Activated CD4-positive, alpha-beta T cell treated with anti-CD3 and anti-CD28 coated beads, Interleukin-2, amount 10 ng/mL, durations not matched to agents 24 days and 14 days (primary cell): ENCODE data around the gene AK2. TPM values are rescaled to one million over a fixed set of nuclear protein-coding genes. Genes with fewer than 3 reads are reported as not detected.

Experiments
- DNase-seq: peaks from one replicate; pipeline ENCODE4 v3.0.0; 2022
- H3K27ac Mint-ChIP-seq: one replicate; pipeline ENCODE4 v1.8.0; 2022; ENCODE audit warnings: mild to moderate bottlenecking, mixed read lengths
- H3K27me3 Mint-ChIP-seq: one replicate; pipeline ENCODE4 v1.8.0; 2022; ENCODE audit warnings: mixed read lengths
- H3K36me3 Mint-ChIP-seq: one replicate; pipeline ENCODE4 v1.8.0; 2022; ENCODE audit warnings: low read depth, mild to moderate bottlenecking, mixed read lengths
- H3K4me1 Mint-ChIP-seq: one replicate; pipeline ENCODE4 v1.8.0; 2021; ENCODE audit warnings: mixed read lengths
- H3K4me3 Mint-ChIP-seq: one replicate; pipeline ENCODE4 v1.8.0; 2022; ENCODE audit warnings: mild to moderate bottlenecking, moderate library complexity, mixed read lengths
- H3K9me3 Mint-ChIP-seq: one replicate; pipeline ENCODE4 v1.8.0; 2021; ENCODE audit warnings: mixed read lengths
- intact Hi-C: fragments of 100-400 bp; cut with micrococcal nuclease; formaldehyde crosslinking; loops from one replicate; pipeline ENCODE4 v1.15.1; 2023
- total RNA-seq: library from RNA; stranded (reverse); gene quantifications from 2 replicates; pipeline ENCODE4 v1.2.3, GENCODE V29; 2022

Gene AK2
- total RNA-seq, 1 donor from 2014 or later, result 424 TPM

- peak; percentile 92 for DNase-seq
- Mint-ChIP-seq H3K4me1 (peaks cover 68% of the 10 kb centered on the region), H3K4me3 (peak overlapping the region; percentile 68), H3K36me3 (peaks cover 6% of the 10 kb centered on the region), H3K27ac (peak overlapping the region; percentile 82), H3K27me3 (no peaks in the 10 kb centered on the region), H3K9me3 (no peaks in the 10 kb centered on the region)
- intact Hi-C loops, result loop anchor here (2.0 kb wide), 4 partner anchors 14 to 54 kb away; partner anchors contain the start of genes AK2 and RNF19B
Measured at GRCh38 chr1:32992489-32993323, 44.0 kb downstream of the AK2 start.

- peak overlapping the region; percentile 68 for H3K4me3 Mint-ChIP-seq
- peak overlapping the region; percentile 82 for H3K27ac Mint-ChIP-seq
- intact Hi-C loops, result loop anchor here (2.0 kb wide), 4 partner anchors 15 to 53 kb away; partner anchors contain the start of genes AK2 and RNF19B
- H3K4me1 Mint-ChIP-seq, result peaks cover 64% of the 10 kb centered on the region
- peaks cover 8% of the 10 kb centered on the region for H3K36me3 Mint-ChIP-seq
- H3K27me3 Mint-ChIP-seq, result no peaks in the 10 kb centered on the region
- no peaks in the 10 kb centered on the region for H3K9me3 Mint-ChIP-seq
- no peak for DNase-seq
Measured at GRCh38 chr1:32991819-32992488, 44.7 kb downstream of the AK2 start.

GRCh38 chr1:32991386-32991785 lies 45.3 kb downstream of the AK2 start:
- peaks cover 11% of the 10 kb centered on the region for H3K36me3 Mint-ChIP-seq
- DNase-seq, result no peak
- H3K4me1 Mint-ChIP-seq, result peaks cover 62% of the 10 kb centered on the region
- H3K9me3 Mint-ChIP-seq, result no peaks in the 10 kb centered on the region
- H3K27ac Mint-ChIP-seq, result peak overlapping the region; percentile 82
- intact Hi-C loops, result no loop called here
- no peaks in the 10 kb centered on the region for H3K27me3 Mint-ChIP-seq
- H3K4me3 Mint-ChIP-seq, result peak overlapping the region; percentile 7

GRCh38 chr1:32990887-32991286 lies 45.8 kb downstream of the AK2 start:
- no peak for DNase-seq
- no peaks in the 10 kb centered on the region for H3K27me3 Mint-ChIP-seq
- peak overlapping the region; percentile 73 for H3K4me3 Mint-ChIP-seq
- H3K36me3 Mint-ChIP-seq, result peaks cover 15% of the 10 kb centered on the region
- intact Hi-C loops, result no loop called here
- H3K4me1 Mint-ChIP-seq, result peaks cover 65% of the 10 kb centered on the region
- H3K27ac Mint-ChIP-seq, result peak overlapping the region; percentile 82
- no peaks in the 10 kb centered on the region for H3K9me3 Mint-ChIP-seq

GRCh38 chr1:32989160-32990050 lies 47.3 kb downstream of the AK2 start:
- Mint-ChIP-seq H3K36me3 (peaks cover 16% of the 10 kb centered on the region), H3K4me1 (peaks cover 76% of the 10 kb centered on the region), H3K4me3 (peak overlapping the region; percentile 80), H3K9me3 (no peaks in the 10 kb centered on the region), H3K27me3 (no peaks in the 10 kb centered on the region), H3K27ac (peak overlapping the region; percentile 86)
- peak; percentile 86 for DNase-seq
- intact Hi-C loops, result loop anchor here (1.0 kb wide), 1 partner anchor 8 kb away; no protein-coding TSS in a partner anchor

- peaks cover 81% of the 10 kb centered on the region for H3K4me1 Mint-ChIP-seq
- DNase-seq, result no peak
- peaks cover 16% of the 10 kb centered on the region for H3K36me3 Mint-ChIP-seq
- intact Hi-C loops, result loop anchor here (1.0 kb wide), 1 partner anchor 7 kb away; no protein-coding TSS in a partner anchor
- no peaks in the 10 kb centered on the region for H3K9me3 Mint-ChIP-seq
- H3K27me3 Mint-ChIP-seq, result no peaks in the 10 kb centered on the region
- peak overlapping the region; percentile 86 for H3K27ac Mint-ChIP-seq
- H3K4me3 Mint-ChIP-seq, result peak overlapping the region; percentile 80
Measured at GRCh38 chr1:32988665-32989064, 48.0 kb downstream of the AK2 start.

GRCh38 chr1:32985226-32985625 lies 51.5 kb downstream of the AK2 start:
- H3K9me3 Mint-ChIP-seq, result peaks cover 5% of the 10 kb centered on the region
- H3K27me3 Mint-ChIP-seq, result no peaks in the 10 kb centered on the region
- H3K27ac Mint-ChIP-seq, result peak overlapping the region; percentile 79
- intact Hi-C loops, result no loop called here
- H3K4me3 Mint-ChIP-seq, result peak overlapping the region; percentile 42
- H3K4me1 Mint-ChIP-seq, result peaks cover 81% of the 10 kb centered on the region
- peaks cover 17% of the 10 kb centered on the region for H3K36me3 Mint-ChIP-seq
- DNase-seq, result no peak

GRCh38 chr1:32984455-32985171 lies 52.1 kb downstream of the AK2 start:
- intact Hi-C loops, result no loop called here
- Mint-ChIP-seq H3K4me1 (peaks cover 81% of the 10 kb centered on the region), H3K36me3 (peaks cover 17% of the 10 kb centered on the region), H3K4me3 (peak overlapping the region; percentile 42), H3K27me3 (no peaks in the 10 kb centered on the region), H3K9me3 (peaks cover 5% of the 10 kb centered on the region), H3K27ac (peak overlapping the region; percentile 79)
- DNase-seq, result peak; percentile 90

- peaks cover 18% of the 10 kb centered on the region for H3K36me3 Mint-ChIP-seq
- H3K27ac Mint-ChIP-seq, result peak overlapping the region; percentile 79
- intact Hi-C loops, result no loop called here
- H3K27me3 Mint-ChIP-seq, result no peaks in the 10 kb centered on the region
- peak overlapping the region; percentile 42 for H3K4me3 Mint-ChIP-seq
- H3K4me1 Mint-ChIP-seq, result peaks cover 78% of the 10 kb centered on the region
- DNase-seq, result no peak
- peaks cover 5% of the 10 kb centered on the region for H3K9me3 Mint-ChIP-seq
Measured at GRCh38 chr1:32984090-32984454, 52.6 kb downstream of the AK2 start.

GRCh38 chr1:32983020-32983419 lies 53.7 kb downstream of the AK2 start:
- peak overlapping the region; percentile 42 for H3K4me3 Mint-ChIP-seq
- H3K27me3 Mint-ChIP-seq, result no peaks in the 10 kb centered on the region
- H3K4me1 Mint-ChIP-seq, result peaks cover 67% of the 10 kb centered on the region
- peaks cover 5% of the 10 kb centered on the region for H3K9me3 Mint-ChIP-seq
- intact Hi-C loops, result no loop called here
- H3K36me3 Mint-ChIP-seq, result peaks cover 15% of the 10 kb centered on the region
- no peak for DNase-seq
- H3K27ac Mint-ChIP-seq, result peak overlapping the region; percentile 89

- Mint-ChIP-seq H3K27ac (peak overlapping the region; percentile 89), H3K36me3 (peaks cover 12% of the 10 kb centered on the region), H3K4me3 (peak overlapping the region; percentile 78), H3K4me1 (peaks cover 62% of the 10 kb centered on the region), H3K27me3 (no peaks in the 10 kb centered on the region), H3K9me3 (peaks cover 5% of the 10 kb centered on the region)
- DNase-seq, result peak; percentile 91
- intact Hi-C loops, result loop anchor here (1.0 kb wide), 3 partner anchors 8 to 17 kb away; partner anchors contain the start of gene RNF19B
Measured at GRCh38 chr1:32981003-32981901, 55.4 kb downstream of the AK2 start.

- Mint-ChIP-seq H3K36me3 (peaks cover 10% of the 10 kb centered on the region), H3K27me3 (no peaks in the 10 kb centered on the region), H3K4me1 (peaks cover 51% of the 10 kb centered on the region), H3K27ac (peak overlapping the region; percentile 89), H3K9me3 (peaks cover 5% of the 10 kb centered on the region), H3K4me3 (peak overlapping the region; percentile 78)
- intact Hi-C loops, result no loop called here
- no peak for DNase-seq
Measured at GRCh38 chr1:32980080-32980479, 56.6 kb downstream of the AK2 start.
